H1 (cell line): ENCODE data around the gene TUBA8. TPM values are rescaled to one million over a fixed set of nuclear protein-coding genes. Genes with fewer than 3 reads are reported as not detected.
A peak's percentile ranks its signal among the peaks of the same experiment; 100 is the strongest.

Experiments
- CTCF ChIA-PET: fragments of 300-600 bp; sonication (Branson Sonifier 250); formaldehyde crosslinking; loops from one replicate; lab custom pipeline; 2021; ENCODE audit not compliant: partially characterized antibody; lab: Charles Lee
- POLR2A ChIA-PET: fragments of 300-600 bp; sonication (Branson Sonifier 250); formaldehyde crosslinking; loops from one replicate; lab custom pipeline; 2021; ENCODE audit warnings: inconsistent platforms; ENCODE audit not compliant: partially characterized antibody; lab: Charles Lee
- DNase-seq, 2 experiments: peaks; one replicate each; pipeline versions ENCODE4 v3.0.0 to v3.0.0-alpha.2; 2010 to 2022; ENCODE audit warnings: low spot score in 2 of 2, low read depth in 1 of 2, mixed read lengths in 1 of 2
- FAIRE-seq: peaks from 2 replicates; lab custom pipeline; 2011; peaks lifted over from hg19 to GRCh38; lab: Jason Lieb, UNC
- H2AFZ ChIP-seq: 2 replicates; pipeline ENCODE4 v1.8.1; 2012; ENCODE audit warnings: low read length, inconsistent platforms
- H2AK5ac ChIP-seq: 2 replicates; pipeline ENCODE4 v1.6.1; 2013; ENCODE audit warnings: low read depth, low read length
- H2BK120ac ChIP-seq: replicated peaks from 2 replicates; pipeline ENCODE3; 2013; ENCODE audit warnings: low read depth, low read length, inconsistent platforms
- H2BK12ac ChIP-seq: 2 replicates; pipeline ENCODE4 v1.6.1; 2013; ENCODE audit warnings: low read depth, low read length
- H2BK15ac ChIP-seq: 2 replicates; pipeline ENCODE4 v1.6.1; 2013; ENCODE audit warnings: low read length
- H2BK20ac ChIP-seq: 2 replicates; pipeline ENCODE4 v1.6.1; 2013; ENCODE audit warnings: low read length
- H2BK5ac ChIP-seq: 2 replicates; pipeline ENCODE4 v1.6.1; 2013; ENCODE audit warnings: low read depth, low read length
- H3K14ac ChIP-seq: 2 replicates; pipeline ENCODE4 v1.6.1; 2013; ENCODE audit warnings: inconsistent platforms; ENCODE audit not compliant: insufficient read length
- H3K18ac ChIP-seq: 2 replicates; pipeline ENCODE4 v1.6.1; 2013; ENCODE audit warnings: low read length; ENCODE audit errors: extremely low read depth
- H3K23ac ChIP-seq: 2 replicates; pipeline ENCODE4 v1.6.1; 2013; ENCODE audit warnings: inconsistent platforms; ENCODE audit not compliant: insufficient read length
- H3K23me2 ChIP-seq: 2 replicates; pipeline ENCODE4 v1.6.1; 2013; ENCODE audit warnings: low read depth, low read length
- H3K27ac ChIP-seq: 2 replicates; pipeline ENCODE4 v1.6.1; 2011; ENCODE audit warnings: low read depth, low read length, inconsistent platforms
- H3K27me3 ChIP-seq, 4 experiments: replicated peaks in 1 of 4; 1 replicate in 1 of 4; 2 replicates in 3 of 4; pipeline versions ENCODE4 v1.6.1 to v1.8.1; 2011 to 2013; ENCODE audit warnings: low read length in 3 of 4, mild to moderate bottlenecking in 3 of 4, inconsistent platforms in 2 of 4, mixed read lengths in 2 of 4, moderate library complexity in 1 of 4; ENCODE audit not compliant: control insufficient read depth in 3 of 4, insufficient read depth in 3 of 4; ENCODE audit errors: extremely low read depth in 1 of 4
- H3K36me3 ChIP-seq, 4 experiments: 2 replicates each; pipeline versions ENCODE4 v1.6.1 to v1.8.1; 2011 to 2013; ENCODE audit warnings: mild to moderate bottlenecking in 4 of 4, low read length in 3 of 4, moderate library complexity in 2 of 4, control low read depth in 1 of 4, inconsistent platforms in 1 of 4; ENCODE audit not compliant: insufficient read depth in 4 of 4, control insufficient read depth in 2 of 4
- H3K4ac ChIP-seq: replicated peaks from 2 replicates; pipeline ENCODE3; 2013; ENCODE audit warnings: low read length, low read depth, mixed read lengths, inconsistent platforms; ENCODE audit not compliant: insufficient read length
- H3K4me1 ChIP-seq, 4 experiments: replicated peaks in 1 of 4; 1 replicate in 1 of 4; 2 replicates in 3 of 4; pipeline versions ENCODE4 v1.6.1 to v1.8.1; 2011 to 2013; ENCODE audit warnings: low read length in 3 of 4, inconsistent platforms in 2 of 4, mixed read lengths in 1 of 4; ENCODE audit not compliant: insufficient read depth in 4 of 4, control insufficient read depth in 3 of 4
- H3K4me2 ChIP-seq, 2 experiments: 2 replicates each; pipeline versions ENCODE4 v1.6.1 to v1.8.1; 2011 to 2013; ENCODE audit warnings: low read depth in 2 of 2, low read length in 2 of 2, control low read depth in 1 of 2, inconsistent platforms in 1 of 2, mild to moderate bottlenecking in 1 of 2; ENCODE audit not compliant: insufficient read depth in 1 of 2
- H3K4me3 ChIP-seq, 4 experiments: fragments of 200-600, 300-600 bp in 1 of 4; sonication (generic), shearing (Covaris generic), sonication (Bioruptor Twin) in 1 of 4; 2 replicates each; pipeline versions ENCODE4 v1.5.1 to v1.8.1; 2011 to 2016; ENCODE audit warnings: low read length in 4 of 4, low read depth in 3 of 4, control low read depth in 2 of 4, inconsistent platforms in 2 of 4, mild to moderate bottlenecking in 2 of 4, mixed read lengths in 1 of 4, moderate library complexity in 1 of 4; ENCODE audit not compliant: insufficient read depth in 2 of 4; ENCODE audit errors: extremely low read depth in 1 of 4
- H3K56ac ChIP-seq: replicated peaks from 2 replicates; pipeline ENCODE3; 2013; ENCODE audit warnings: low read depth, mild to moderate bottlenecking, mixed read lengths, low read length, inconsistent platforms; ENCODE audit not compliant: insufficient read length
- H3K79me1 ChIP-seq: 2 replicates; pipeline ENCODE4 v1.6.1; 2013; ENCODE audit warnings: low read depth, low read length, control low read depth
- H3K79me2 ChIP-seq, 2 experiments: 2 replicates each; pipeline versions ENCODE4 v1.6.1 to v1.8.1; 2012 to 2013; ENCODE audit warnings: low read length in 2 of 2, mild to moderate bottlenecking in 2 of 2, inconsistent platforms in 1 of 2; ENCODE audit not compliant: insufficient read depth in 2 of 2, control insufficient read depth in 1 of 2
- H3K9ac ChIP-seq, 4 experiments: replicated peaks in 1 of 4; 1 replicate in 1 of 4; 2 replicates in 3 of 4; pipeline versions ENCODE4 v1.6.1 to v1.8.1; 2011 to 2013; ENCODE audit warnings: low read depth in 3 of 4, low read length in 3 of 4, control low read depth in 2 of 4, mild to moderate bottlenecking in 2 of 4, moderate library complexity in 2 of 4, inconsistent platforms in 1 of 4; ENCODE audit errors: extremely low read depth in 1 of 4
- H3K9me3 ChIP-seq, 2 experiments: 2 replicates each; pipeline versions ENCODE4 v1.6.1 to v1.8.1; 2012 to 2013; ENCODE audit warnings: mild to moderate bottlenecking in 2 of 2, moderate library complexity in 2 of 2, control low read depth in 1 of 2, inconsistent platforms in 1 of 2, low read depth in 1 of 2, low read length in 1 of 2, mixed read lengths in 1 of 2; ENCODE audit not compliant: insufficient read depth in 2 of 2
- H4K20me1 ChIP-seq, 2 experiments: replicated peaks in 1 of 2; 2 replicates each; pipeline versions ENCODE3 to v1.8.1; 2011 to 2013; ENCODE audit warnings: inconsistent platforms in 2 of 2, low read length in 2 of 2, mild to moderate bottlenecking in 1 of 2; ENCODE audit not compliant: insufficient read depth in 2 of 2, control insufficient read depth in 1 of 2
- H4K5ac ChIP-seq: 2 replicates; pipeline ENCODE4 v1.6.1; 2013; ENCODE audit warnings: low read length, low read depth, mixed read lengths, inconsistent platforms; ENCODE audit not compliant: insufficient read length
- H4K8ac ChIP-seq: 2 replicates; pipeline ENCODE4 v1.8.0; 2013; ENCODE audit warnings: mild to moderate bottlenecking, moderate library complexity, low read length, inconsistent platforms; ENCODE audit not compliant: insufficient read depth; ENCODE audit errors: extremely low read depth
- H4K91ac ChIP-seq: replicated peaks from 2 replicates; pipeline ENCODE3; 2013; ENCODE audit warnings: low read length, mixed read lengths, inconsistent platforms; ENCODE audit not compliant: insufficient read length
- BCL11A ChIP-seq, 2 experiments: IDR thresholded peaks; one replicate each; pipeline ENCODE4 v1.6.1; 2011; ENCODE audit warnings: low read depth in 2 of 2, low read length in 2 of 2, mild to moderate bottlenecking in 2 of 2
- CREB1 ChIP-seq: IDR thresholded peaks from 2 replicates; pipeline ENCODE4 v1.6.1; 2012; ENCODE audit warnings: inconsistent platforms
- E2F6 ChIP-seq: IDR thresholded peaks from 2 replicates; pipeline ENCODE4 v1.6.1; 2012; ENCODE audit warnings: inconsistent platforms
- FOSL1 ChIP-seq: IDR thresholded peaks from 2 replicates; pipeline ENCODE4 v1.6.1; 2011; ENCODE audit warnings: mild to moderate bottlenecking, low read depth, low read length, moderate library complexity; ENCODE audit not compliant: insufficient read depth
- GABPA ChIP-seq: IDR thresholded peaks from 2 replicates; pipeline ENCODE4 v1.6.1; 2011; ENCODE audit warnings: mild to moderate bottlenecking, low read length, moderate library complexity, borderline replicate concordance; ENCODE audit not compliant: insufficient read depth
- HDAC6 ChIP-seq: IDR thresholded peaks from one replicate; pipeline ENCODE4 v1.7.1; 2012; ENCODE audit warnings: low read depth, mild to moderate bottlenecking, inconsistent platforms, low read length, moderate library complexity
- MAFK ChIP-seq: IDR thresholded peaks from 2 replicates; pipeline ENCODE4 v1.6.1; 2012; ENCODE audit warnings: low read depth, mild to moderate bottlenecking, improper control_type of control experiment, low read length
- RAD21 ChIP-seq, 2 experiments: IDR thresholded peaks in 1 of 2; conservative IDR thresholded peaks in 1 of 2; 2 replicates each; pipeline ENCODE4 v1.6.1; 2011; ENCODE audit warnings: low read depth in 2 of 2, low read length in 2 of 2, improper control_type of control experiment in 1 of 2, inconsistent platforms in 1 of 2, mild to moderate bottlenecking in 1 of 2, moderate library complexity in 1 of 2
- TAF7 ChIP-seq: optimal IDR thresholded peaks from 2 replicates; pipeline ENCODE3; 2011; ENCODE audit warnings: low read depth, mild to moderate bottlenecking, inconsistent platforms, low read length, moderate library complexity, borderline replicate concordance
- TCF12 ChIP-seq: IDR thresholded peaks from 2 replicates; pipeline ENCODE4 v1.6.1; 2011; ENCODE audit warnings: low read depth, mild to moderate bottlenecking, low read length
- ZNF274 ChIP-seq: IDR thresholded peaks from 2 replicates; pipeline ENCODE4 v1.7.0; 2012; ENCODE audit warnings: low read length, borderline replicate concordance; ENCODE audit errors: extremely low read depth
- WGBS, 2 experiments: shearing (Covaris generic) in 1 of 2; methylation state at CpG; one replicate each; pipeline versions ENCODE4 v1.1.6 to v1.1.7; 2013 to 2015; ENCODE audit warnings: low lambda C conversion rate in 2 of 2, mixed read lengths in 2 of 2, inconsistent platforms in 1 of 2, low coverage in 1 of 2, missing lambda C conversion rate in 1 of 2; ENCODE audit not compliant: insufficient replicate concordance in 2 of 2, insufficient coverage in 1 of 2, insufficient read length in 1 of 2; ENCODE audit errors: extremely low coverage in 1 of 2, missing lambda C conversion rate in 1 of 2; 5-methylcytosine and 5-hydroxymethylcytosine counted together
- polyA plus RNA-seq, 7 experiments: library from polyadenylated mRNA; depleted of rRNA in 3 of 7; stranded (reverse) in 5 of 7; unstranded in 2 of 7; fragments of >200 nt in 5 of 7; fragments of 200-250 nt in 2 of 7; gene quantifications; 1 replicate in 5 of 7; 2 replicates in 1 of 7; 4 replicates in 1 of 7; pipeline versions ENCODE4 v1.2.1 to v1.2.3, GENCODE V29; 2011 to 2013; ENCODE audit warnings: missing spikeins in 2 of 7, mixed read lengths in 2 of 7
- total RNA-seq: library from RNA; stranded (reverse); fragmentation: NEBNext Ultra II Directional; extraction: Animal tissue kit (Norgen Biotek cat#: 25700); gene quantifications from 2 replicates; pipeline ENCODE4 v1.2.1, GENCODE V29; 2021
- TF ChIP-seq, protein P1 (sequence below): IDR thresholded peaks from 2 replicates; pipeline ENCODE4 v1.6.1; 2011; ENCODE audit warnings: low read depth, mild to moderate bottlenecking, low read length; ENCODE audit not compliant: insufficient read depth

TUBA8 gene
- total and polyA plus RNA-seq, 2 of the 8 experiments (the other 6 are each of a cell fraction or from before 2014, with no cell fraction given) = 1.0 to 4.0 TPM

DNA sequence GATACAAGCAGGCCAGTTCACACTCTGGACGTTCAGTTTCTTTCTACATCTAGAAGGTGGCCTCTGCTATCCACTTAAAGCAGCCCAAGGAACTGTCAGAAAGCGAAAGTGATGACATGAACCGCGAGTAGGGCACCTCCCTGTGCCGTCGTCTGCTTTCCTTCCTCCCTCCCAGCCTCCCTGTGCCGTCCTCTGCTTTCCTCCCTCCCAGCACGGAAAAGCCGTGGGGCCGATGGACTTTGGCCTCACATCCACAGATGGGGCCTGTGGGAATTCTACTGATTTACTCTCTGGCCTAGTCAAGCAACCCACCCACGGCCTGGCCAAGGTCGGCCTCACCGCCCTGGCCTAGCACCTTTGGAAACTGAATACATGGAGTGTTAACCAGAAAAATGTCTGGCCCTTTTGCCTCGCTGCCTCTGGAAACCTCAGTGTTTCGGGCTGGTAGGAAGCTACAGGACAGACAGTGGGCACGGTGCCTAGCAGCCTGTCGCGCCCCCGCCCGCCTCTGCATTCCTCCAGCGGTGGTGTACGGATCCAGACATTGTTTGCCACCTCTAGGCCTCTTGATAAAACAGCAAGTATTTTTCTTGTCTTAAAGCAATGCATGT lies 18.6 kb upstream of the TUBA8 start:
- 93% methylated on average over 20 of the region's 22 CpGs; no CpG with 5 or more reads in 1 of the 2 experiments for WGBS, 2 experiments
- TF ChIP-seq TAF7 (no peak), CREB1 (no peak), GABPA (no peak), RAD21 (IDR thresholded peaks at IDR 0.05 in 1 of 2, conservative IDR thresholded peaks at IDR 0.05 in 1 of 2; ENCODE audit: low read depth in 2 of 2, low read length in 2 of 2) (no peak), E2F6 (no peak), HDAC6 (no peak), MAFK (no peak), ZNF274 (no peak), TCF12 (no peak), FOSL1 (no peak), BCL11A (IDR thresholded peaks at IDR 0.05; ENCODE audit: low read depth in 2 of 2, low read length in 2 of 2) (no peak)
- TF ChIP-seq, protein P1, sequence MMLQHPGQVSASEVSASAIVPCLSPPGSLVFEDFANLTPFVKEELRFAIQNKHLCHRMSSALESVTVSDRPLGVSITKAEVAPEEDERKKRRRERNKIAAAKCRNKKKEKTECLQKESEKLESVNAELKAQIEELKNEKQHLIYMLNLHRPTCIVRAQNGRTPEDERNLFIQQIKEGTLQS = no peak

More for the DNA sequence above, 18.6 kb upstream of the TUBA8 start:
- H3K27me3 ChIP-seq = no peaks in the 10 kb centered on the region
- no peak overlapping the region for H4K91ac ChIP-seq
- H3K9ac ChIP-seq = no peak overlapping the region
- no peak overlapping the region for H3K4ac ChIP-seq
- no peaks in the 10 kb centered on the region for H3K79me2 ChIP-seq
- no peak overlapping the region for H4K5ac ChIP-seq
- no peak overlapping the region for H2BK20ac ChIP-seq
- no peaks in the 10 kb centered on the region for H3K9me3 ChIP-seq
- H3K27ac ChIP-seq = no peak overlapping the region
- no peak overlapping the region for H3K56ac ChIP-seq
- no peaks in the 10 kb centered on the region for H3K23me2 ChIP-seq
- no peak overlapping the region for H2BK5ac ChIP-seq
- DNase-seq (no peak), FAIRE-seq (no peak)
- H3K14ac ChIP-seq = no peak overlapping the region
- ChIA-PET POLR2A (no interaction called here), CTCF (interaction anchor here (0.6 kb wide), 1 partner anchor 186 kb away, joined by 3 read pairs; no protein-coding TSS in a partner anchor)
- no peak overlapping the region for H2AFZ ChIP-seq
- no peak overlapping the region for H3K18ac ChIP-seq
- H2BK12ac ChIP-seq = no peak overlapping the region
- H3K4me2 ChIP-seq = no peak overlapping the region
- H3K79me1 ChIP-seq = no peaks in the 10 kb centered on the region
- no peak overlapping the region for H2AK5ac ChIP-seq
- H3K4me1 ChIP-seq = no peaks in the 10 kb centered on the region
- no peak overlapping the region for H3K4me3 ChIP-seq
- peak overlapping the region; percentile 46; the same call in 1 of the 2 replicates for H4K8ac ChIP-seq
- peaks cover 0 to 7% of the 10 kb centered on the region in 2 experiments for H4K20me1 ChIP-seq
- peaks cover 4 to 28% (median 17%) of the 10 kb centered on the region in 4 experiments; a peak in 6 of 8 replicates for H3K36me3 ChIP-seq
- H2BK120ac ChIP-seq = no peak overlapping the region
- no peak overlapping the region for H3K23ac ChIP-seq
- no peak overlapping the region for H2BK15ac ChIP-seq
